Endothelial cell of umbilical vein (primary cell): ENCODE measurements around the gene COX10. TPM values are rescaled to one million over a fixed set of nuclear protein-coding genes. Genes with fewer than 3 reads are reported as not detected.

Source experiments
- BruUV-seq: library from RNA; stranded (reverse); fragments of 400-500 nt; replicated peaks from 2 replicates; lab custom pipeline; 2021; lab: Mats Ljungman, UMichigan
- CTCF ChIA-PET: fragments of 300-600, 350-600 bp; sonication (Branson Sonifier 250); formaldehyde crosslinking; loops from one replicate; lab custom pipeline; 2021; ENCODE audit warnings: antibody characterized with exemption, inconsistent platforms; lab: Charles Lee
- POLR2A ChIA-PET: fragments of 300-600, 350-600 bp; sonication (Branson Sonifier 250); formaldehyde crosslinking; loops from one replicate; lab custom pipeline; 2021; ENCODE audit warnings: antibody characterized with exemption, inconsistent platforms; lab: Charles Lee
- DNase-seq: peaks from one replicate; pipeline ENCODE4 v3.0.0-alpha.2; 2011; ENCODE audit warnings: low read depth, low spot score
- FAIRE-seq: peaks from 2 replicates; lab custom pipeline; 2011; peaks lifted over from hg19 to GRCh38; lab: Jason Lieb, UNC
- H2AFZ ChIP-seq: 2 replicates; pipeline ENCODE4 v1.6.0; 2012; ENCODE audit warnings: low read depth, low read length, control low read depth, inconsistent platforms
- H3K27ac ChIP-seq: 2 replicates; pipeline ENCODE4 v1.5.1; 2011; ENCODE audit warnings: low read depth, mild to moderate bottlenecking, control low read depth, low read length, moderate library complexity; ENCODE audit not compliant: insufficient read depth
- H3K27me3 ChIP-seq, 2 experiments: 2 replicates each; pipeline versions ENCODE4 v1.6.0 to v1.6.1; 2011; ENCODE audit warnings: low read length in 2 of 2, mixed read lengths in 1 of 2; ENCODE audit not compliant: control insufficient read depth in 2 of 2, insufficient read depth in 2 of 2
- H3K36me3 ChIP-seq, 2 experiments: 2 replicates in 1 of 2; 3 replicates in 1 of 2; pipeline ENCODE4 v1.5.1; 2011; ENCODE audit warnings: low read length in 2 of 2, mild to moderate bottlenecking in 1 of 2, moderate library complexity in 1 of 2; ENCODE audit not compliant: control insufficient read depth in 2 of 2, insufficient read depth in 2 of 2; ENCODE audit errors: extremely low read depth in 1 of 2
- H3K4me1 ChIP-seq: 3 replicates; pipeline ENCODE4 v1.5.1; 2011; ENCODE audit warnings: mild to moderate bottlenecking, low read length; ENCODE audit not compliant: control insufficient read depth, insufficient read depth; ENCODE audit errors: extremely low read depth
- H3K4me2 ChIP-seq: 2 replicates; pipeline ENCODE4 v1.6.1; 2011; ENCODE audit warnings: low read length, control low read depth, mixed read lengths; ENCODE audit not compliant: insufficient read depth
- H3K4me3 ChIP-seq, 3 experiments: fragments of 200-600 bp in 1 of 3; sonication (generic), shearing (Covaris generic) in 1 of 3; replicated peaks in 1 of 3; 2 replicates each; pipeline ENCODE4 v1.5.1; 2011 to 2016; ENCODE audit warnings: control low read depth in 3 of 3, low read length in 3 of 3, mild to moderate bottlenecking in 2 of 3, inconsistent platforms in 1 of 3, low read depth in 1 of 3, moderate library complexity in 1 of 3; ENCODE audit not compliant: insufficient read depth in 1 of 3
- H3K79me2 ChIP-seq: 2 replicates; pipeline ENCODE4 v1.6.0; 2012; ENCODE audit warnings: low read length, inconsistent platforms; ENCODE audit not compliant: control insufficient read depth, insufficient read depth
- H3K9ac ChIP-seq: replicated peaks from 2 replicates; pipeline ENCODE3; 2011; ENCODE audit warnings: low read length, control low read depth; ENCODE audit not compliant: insufficient read depth; ENCODE audit errors: extremely low read depth
- H3K9me1 ChIP-seq: replicated peaks from 3 replicates; pipeline ENCODE4 v1.6.0; 2011; ENCODE audit warnings: mild to moderate bottlenecking, low read length; ENCODE audit not compliant: control insufficient read depth, insufficient read depth; ENCODE audit errors: extremely low read depth
- H3K9me3 ChIP-seq: replicated peaks from 2 replicates; pipeline ENCODE4 v1.5.1; 2012; ENCODE audit warnings: low read length, inconsistent platforms; ENCODE audit not compliant: control insufficient read depth, insufficient read depth
- H4K20me1 ChIP-seq: replicated peaks from 2 replicates; pipeline ENCODE3; 2011; ENCODE audit warnings: mild to moderate bottlenecking, low read length; ENCODE audit not compliant: control insufficient read depth, insufficient read depth; ENCODE audit errors: extremely low read depth
- EZH2 ChIP-seq: IDR thresholded peaks from 2 replicates; pipeline ENCODE4 v1.6.1; 2012; ENCODE audit warnings: borderline replicate concordance, low read depth, mild to moderate bottlenecking, moderate library complexity, low read length, inconsistent platforms; ENCODE audit not compliant: severe bottlenecking
- FOS ChIP-seq: IDR thresholded peaks from 2 replicates; pipeline ENCODE4 v1.6.1; 2011; ENCODE audit warnings: mild to moderate bottlenecking, low read length, moderate library complexity, borderline replicate concordance; ENCODE audit not compliant: insufficient read depth
- GATA2 ChIP-seq: IDR thresholded peaks from 2 replicates; pipeline ENCODE4 v1.7.0; 2011; ENCODE audit warnings: low read depth, mild to moderate bottlenecking, moderate library complexity, mixed read lengths, low read length; ENCODE audit not compliant: insufficient read length, insufficient read depth
- JUN ChIP-seq: IDR thresholded peaks from 2 replicates; pipeline ENCODE4 v1.6.1; 2011; ENCODE audit warnings: borderline replicate concordance, low read depth; ENCODE audit not compliant: insufficient read length, insufficient read depth
- MYC ChIP-seq: IDR thresholded peaks from one replicate; pipeline ENCODE4 v1.6.1; 2011; ENCODE audit warnings: mild to moderate bottlenecking, low read depth, low read length
- POLR2A ChIP-seq: IDR thresholded peaks from 2 replicates; pipeline ENCODE4 v1.6.1; 2012; ENCODE audit warnings: low read depth, mild to moderate bottlenecking, control low read depth, low read length
- POLR2AphosphoS5 ChIP-seq: IDR thresholded peaks from 2 replicates; pipeline ENCODE4 v1.6.1; 2012; ENCODE audit warnings: low read depth, mild to moderate bottlenecking, control low read depth, low read length, moderate library complexity; ENCODE audit not compliant: insufficient read depth
- dilution Hi-C: fragments of 300-500 bp; cut with MboI; formaldehyde crosslinking; loops from one replicate; pipeline ENCODE4 v1.15.0; 2019; ENCODE audit warnings: low sequenced_read_pairs; ENCODE audit not compliant: extremely low pct_ligation_motif_present
- intact Hi-C: fragments of 100-400 bp; cut with micrococcal nuclease; formaldehyde crosslinking; loops from one replicate; pipeline ENCODE4 v1.10.0; 2022
- polyA plus RNA-seq, 4 experiments: library from polyadenylated mRNA; depleted of rRNA in 3 of 4; stranded (reverse) in 3 of 4; unstranded in 1 of 4; fragments of >200 nt; gene quantifications; 2 replicates each; pipeline versions ENCODE4 v1.2.1 to v1.2.3, GENCODE V29; 2011 to 2012; ENCODE audit warnings: missing spikeins in 1 of 4
- total RNA-seq: library from RNA; stranded (reverse); gene quantifications from 2 replicates; pipeline ENCODE4 v1.2.3, GENCODE V29; 2021
- TF ChIP-seq, protein P1 (sequence below): IDR thresholded peaks from 2 replicates; pipeline ENCODE4 v1.6.1; 2011; ENCODE audit not compliant: insufficient read depth, insufficient read length
- TF ChIP-seq, protein P2 (sequence below), 2 donors: IDR thresholded peaks; 1 replicate in 1 of 2; 2 replicates in 1 of 2; pipeline ENCODE4 v1.5.1; 2011; ENCODE audit warnings: low read length in 2 of 2, mild to moderate bottlenecking in 2 of 2, moderate library complexity in 2 of 2, control low read depth in 1 of 2, inconsistent platforms in 1 of 2, low read depth in 1 of 2; ENCODE audit not compliant: insufficient read depth in 1 of 2; ENCODE audit errors: extremely low read depth in 1 of 2

The COX10 gene
- total and polyA plus RNA-seq, 2 donors (not counting 3 experiments of a cell fraction or from before 2014, with no cell fraction given), result 9.8 to 12.1 TPM

- peak; percentile 31 for FAIRE-seq
These were observed 24.6 kb upstream of the COX10 start for GRCh38 chr17:14044702-14045101.

More at GRCh38 chr17:14044702-14045101, 24.6 kb upstream of the COX10 start:
- no peaks in the 10 kb centered on the region for H3K36me3 ChIP-seq
- no peaks in the 10 kb centered on the region for H3K27me3 ChIP-seq
- TF ChIP-seq, protein P1, sequence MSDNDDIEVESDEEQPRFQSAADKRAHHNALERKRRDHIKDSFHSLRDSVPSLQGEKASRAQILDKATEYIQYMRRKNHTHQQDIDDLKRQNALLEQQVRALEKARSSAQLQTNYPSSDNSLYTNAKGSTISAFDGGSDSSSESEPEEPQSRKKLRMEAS, result no peak
- TF ChIP-seq POLR2AphosphoS5, result no peak
- TF ChIP-seq GATA2, result peak; percentile 16
- no peak for TF ChIP-seq POLR2A
- no peak for TF ChIP-seq JUN
- TF ChIP-seq FOS, result peak; percentile 29
- no peak for TF ChIP-seq EZH2
- no peak for TF ChIP-seq MYC
- TF ChIP-seq, protein P2, sequence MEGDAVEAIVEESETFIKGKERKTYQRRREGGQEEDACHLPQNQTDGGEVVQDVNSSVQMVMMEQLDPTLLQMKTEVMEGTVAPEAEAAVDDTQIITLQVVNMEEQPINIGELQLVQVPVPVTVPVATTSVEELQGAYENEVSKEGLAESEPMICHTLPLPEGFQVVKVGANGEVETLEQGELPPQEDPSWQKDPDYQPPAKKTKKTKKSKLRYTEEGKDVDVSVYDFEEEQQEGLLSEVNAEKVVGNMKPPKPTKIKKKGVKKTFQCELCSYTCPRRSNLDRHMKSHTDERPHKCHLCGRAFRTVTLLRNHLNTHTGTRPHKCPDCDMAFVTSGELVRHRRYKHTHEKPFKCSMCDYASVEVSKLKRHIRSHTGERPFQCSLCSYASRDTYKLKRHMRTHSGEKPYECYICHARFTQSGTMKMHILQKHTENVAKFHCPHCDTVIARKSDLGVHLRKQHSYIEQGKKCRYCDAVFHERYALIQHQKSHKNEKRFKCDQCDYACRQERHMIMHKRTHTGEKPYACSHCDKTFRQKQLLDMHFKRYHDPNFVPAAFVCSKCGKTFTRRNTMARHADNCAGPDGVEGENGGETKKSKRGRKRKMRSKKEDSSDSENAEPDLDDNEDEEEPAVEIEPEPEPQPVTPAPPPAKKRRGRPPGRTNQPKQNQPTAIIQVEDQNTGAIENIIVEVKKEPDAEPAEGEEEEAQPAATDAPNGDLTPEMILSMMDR (IDR thresholded peaks at IDR 0.05; ENCODE audit: extremely low read depth in 1 of 2, insufficient read depth in 1 of 2, low read depth in 1 of 2, low read length in 2 of 2), result no peak
- BruUV-seq, result no TSS peak
- H3K9me3 ChIP-seq, result no peaks in the 10 kb centered on the region
- no peaks in the 10 kb centered on the region for H3K9me1 ChIP-seq
- ChIA-PET POLR2A (no interaction called here), CTCF (no interaction called here)
- intact Hi-C loops, result loop anchor here (2.0 kb wide), 1 partner anchor 24 kb away; the partner anchor contains the start of gene COX10
- H3K4me3 ChIP-seq, result no peak overlapping the region
- dilution Hi-C loops, result no loop called here
- DNase-seq, result peak; percentile 29
- H3K4me1 ChIP-seq, result peaks cover 7% of the 10 kb centered on the region
- H3K27ac ChIP-seq, result no peak overlapping the region
- H3K4me2 ChIP-seq, result peak overlapping the region; percentile 4
- no peak overlapping the region for H3K9ac ChIP-seq
- H2AFZ ChIP-seq, result no peak overlapping the region
- no peaks in the 10 kb centered on the region for H4K20me1 ChIP-seq
- no peaks in the 10 kb centered on the region for H3K79me2 ChIP-seq
